LoVo (cell line): Measurements from ENCODE around the gene RASGRF2.
"Not testable (repeated sequence)": the region's sequence is repeated elsewhere in the genome, so short reads cannot be mapped to it uniquely, and the experiment has no call there.

Source experiments
- DNase-seq: peaks from one replicate; pipeline ENCODE4 v3.0.0-alpha.2; 2016; ENCODE audit warnings: low spot score

RASGRF2 gene

GRCh38 chr5:81239613-81240012, 279.4 kb downstream of the RASGRF2 start:
- no peak for DNase-seq

GRCh38 chr5:81241001-81241400, 280.8 kb downstream of the RASGRF2 start:
- no peak for DNase-seq

DNA sequence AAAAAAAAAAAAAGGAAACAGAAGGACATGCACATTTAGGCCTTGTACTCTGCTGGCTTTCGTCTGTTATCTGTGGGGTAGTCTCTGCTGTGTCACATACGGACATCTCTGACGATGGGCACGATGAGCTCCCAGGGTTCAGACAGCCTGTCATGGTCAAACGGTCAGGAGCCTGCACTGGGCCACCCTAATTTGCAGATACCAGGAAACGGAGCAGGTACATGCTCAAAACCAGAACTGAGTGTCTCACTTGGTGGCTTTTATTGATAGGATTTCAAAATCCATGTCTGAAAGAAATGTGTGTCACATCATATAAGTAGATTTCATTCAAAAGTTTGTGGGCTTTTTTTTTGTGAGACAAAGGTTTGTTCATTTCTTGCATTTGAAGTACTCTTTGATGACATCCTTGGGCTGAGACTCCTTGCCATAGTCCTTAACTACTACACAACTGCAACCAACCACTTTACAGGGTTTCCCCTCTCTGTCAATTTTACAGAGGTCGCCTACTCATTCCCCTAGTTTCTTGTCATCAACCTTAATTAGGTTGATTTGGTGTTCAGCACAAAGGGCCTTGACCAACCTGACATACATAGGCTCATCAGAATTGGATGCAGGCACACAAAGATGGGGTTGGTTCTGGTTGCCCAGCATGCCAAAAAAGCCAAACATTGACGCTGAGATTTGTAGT, 281.9 kb downstream of the RASGRF2 start:
- no peak for DNase-seq

DNA sequence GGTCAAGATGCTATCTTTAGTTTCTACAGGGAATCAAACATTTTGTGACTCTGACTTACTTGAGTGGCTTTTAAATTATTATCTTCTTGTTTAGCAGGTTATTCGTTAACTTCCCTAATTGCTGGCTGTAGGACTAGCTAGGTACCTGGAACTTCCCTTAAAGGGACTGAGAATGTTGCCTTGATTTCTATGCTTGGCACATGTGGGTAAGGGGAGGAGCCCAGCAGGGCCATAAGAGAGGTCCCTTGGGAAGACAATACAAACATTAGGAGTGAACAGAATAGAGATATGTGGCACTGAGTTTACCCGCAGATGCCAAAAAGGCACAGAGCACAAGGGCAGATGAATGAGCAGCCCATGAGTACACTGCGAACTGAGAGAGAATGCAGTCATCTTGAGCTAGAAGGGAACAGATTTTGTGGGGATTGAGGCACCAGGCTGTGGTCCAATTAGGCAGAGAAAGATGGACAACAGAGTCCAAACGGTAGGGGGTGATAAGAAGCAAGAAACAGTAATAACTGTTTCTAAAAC, 282.8 kb downstream of the RASGRF2 start:
- no peak for DNase-seq

- DNase-seq: no peak
Observed at GRCh38 chr5:81244451-81244850, 284.3 kb downstream of the RASGRF2 start.

DNA sequence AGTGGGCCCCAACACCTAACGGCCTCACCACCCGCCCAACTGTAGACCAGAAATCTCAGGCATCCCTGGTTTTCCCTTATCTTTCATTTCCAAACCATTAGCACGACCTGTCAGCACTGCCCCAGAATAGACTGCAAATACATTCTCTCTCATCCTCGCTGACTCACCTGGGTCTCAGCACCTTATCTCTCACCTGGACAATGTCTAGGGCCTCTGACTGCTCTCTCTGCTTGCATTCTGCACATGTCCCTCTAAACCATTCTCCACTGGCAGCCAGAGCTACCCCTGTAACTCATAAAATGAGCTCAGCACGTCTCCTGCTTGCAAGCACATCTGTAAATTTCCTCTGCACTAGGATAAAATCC, 285.7 kb downstream of the RASGRF2 start:
- DNase-seq: no peak

DNA sequence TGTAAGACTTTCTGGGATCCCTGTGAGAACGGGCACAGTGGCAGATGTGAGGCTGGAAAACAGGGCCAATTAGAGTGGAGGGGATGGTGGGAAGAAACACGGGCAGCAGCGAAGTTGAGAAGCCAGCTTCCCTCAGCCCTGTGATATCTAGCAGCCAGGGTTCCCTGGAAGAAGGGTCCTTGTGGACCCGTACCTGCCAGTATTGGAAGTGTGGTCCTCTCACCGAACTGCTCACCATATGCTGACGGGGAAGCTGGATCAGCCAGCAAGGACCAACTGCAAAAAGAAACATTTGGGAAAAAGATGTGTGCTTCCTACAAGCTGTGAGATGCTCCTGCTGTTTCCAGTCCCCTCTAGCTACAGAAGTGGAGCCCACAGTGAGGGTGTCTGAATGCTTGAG, 286.5 kb downstream of the RASGRF2 start:
- DNase-seq: no peak

GRCh38 chr5:81247441-81247972, 287.3 kb downstream of the RASGRF2 start:
- peak; percentile 14 for DNase-seq

GRCh38 chr5:81249240-81249639, 289.1 kb downstream of the RASGRF2 start:
- no peak for DNase-seq

GRCh38 chr5:81250004-81250403, 289.8 kb downstream of the RASGRF2 start:
- DNase-seq: no peak

GRCh38 chr5:81251922-81252321, 291.8 kb downstream of the RASGRF2 start:
- DNase-seq: no peak

DNA sequence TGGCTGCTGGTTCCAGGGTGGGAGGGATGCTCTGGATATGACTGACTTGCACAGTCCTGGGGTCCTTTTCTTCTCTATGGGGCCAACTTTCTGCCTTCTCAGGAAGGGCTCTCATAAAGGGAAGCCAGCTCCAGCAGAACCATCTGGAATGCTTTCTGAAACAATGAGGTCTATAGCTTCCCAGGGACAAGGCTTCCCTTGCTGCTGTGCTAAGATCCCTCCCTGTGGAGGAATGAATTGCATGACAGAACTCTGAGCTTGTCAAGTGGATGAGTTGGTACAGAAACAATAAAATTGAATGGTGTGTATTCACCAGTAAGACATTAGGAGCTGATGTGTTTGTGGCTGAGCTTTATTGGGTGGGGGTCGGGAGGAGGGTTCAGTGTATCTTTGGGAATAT, 292.7 kb downstream of the RASGRF2 start:
- DNase-seq: no peak

DNA sequence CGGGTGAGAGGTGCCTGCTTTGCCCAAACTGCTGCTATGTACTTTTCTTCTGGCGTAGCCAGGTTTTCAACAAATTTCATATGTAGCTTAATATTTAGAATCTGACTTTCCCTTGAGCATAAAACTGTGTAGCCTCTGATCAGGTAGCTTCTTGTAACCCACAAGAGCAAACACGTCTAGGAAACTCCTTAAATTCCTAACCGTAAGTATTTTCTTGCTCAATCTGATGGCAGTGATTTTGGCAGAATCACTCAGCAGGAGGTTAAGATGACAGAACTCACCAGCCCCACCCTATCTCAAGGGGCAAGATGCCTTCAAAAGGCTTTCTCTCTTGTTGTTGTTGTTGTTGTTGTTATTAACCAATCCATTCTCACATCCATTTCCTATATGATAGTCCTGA, 293.7 kb downstream of the RASGRF2 start:
- no peak for DNase-seq

- DNase-seq: no peak
Observed at GRCh38 chr5:81254886-81255559, 294.9 kb downstream of the RASGRF2 start.

- no peak for DNase-seq
Observed at GRCh38 chr5:81256766-81257165, 296.6 kb downstream of the RASGRF2 start.

- DNase-seq: not testable (repeated sequence)
Observed at GRCh38 chr5:81262796-81263195, 302.6 kb downstream of the RASGRF2 start.

- DNase-seq: no peak
Observed at GRCh38 chr5:81265101-81265500, 304.9 kb downstream of the RASGRF2 start.

- peak; percentile 58 for DNase-seq
Observed at GRCh38 chr5:81268521-81269196, 308.5 kb downstream of the RASGRF2 start.

GRCh38 chr5:81269751-81270393, 309.7 kb downstream of the RASGRF2 start:
- DNase-seq: no peak

DNA sequence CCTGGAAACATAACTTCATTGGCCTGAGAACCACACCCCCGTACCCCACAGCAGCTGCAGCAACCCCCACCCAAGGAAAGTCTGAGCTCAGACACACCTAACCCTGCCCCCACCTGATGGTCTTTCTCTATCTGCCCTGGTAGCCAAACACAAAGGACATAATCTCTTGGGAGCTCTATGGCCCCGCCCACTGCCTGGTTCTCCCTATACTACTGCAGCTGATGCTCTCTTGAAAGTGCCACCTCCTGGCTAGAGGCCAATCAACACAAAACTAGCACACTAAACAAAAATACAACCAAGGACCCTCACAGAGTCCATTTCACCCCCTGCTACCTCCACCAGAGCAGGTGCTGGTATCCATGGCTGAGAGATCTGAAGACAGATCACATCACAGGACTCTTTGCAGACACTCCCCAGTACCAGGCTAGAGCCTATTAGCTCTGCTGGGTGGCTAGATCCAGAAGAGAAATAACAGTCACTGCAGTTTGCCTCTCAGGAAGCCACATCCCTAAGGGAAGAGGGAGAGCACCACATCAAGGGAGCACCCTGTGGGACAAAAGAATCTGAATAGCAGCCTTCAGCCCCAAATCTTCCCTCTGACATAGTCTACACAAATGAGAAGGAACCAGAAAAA, 310.3 kb downstream of the RASGRF2 start:
- not testable (repeated sequence) for DNase-seq
